Loucy (cell line): Measurements from ENCODE around the gene AGBL1.

Experiments
- H2AFZ ChIP-seq: fragments of 200-600 bp; sonication (generic); 2 replicates; pipeline ENCODE4 v1.6.0; 2016; ENCODE audit warnings: antibody characterized with exemption, mild to moderate bottlenecking, low read length, moderate library complexity
- H3F3A ChIP-seq: fragments of 200-600 bp; 2 replicates; pipeline ENCODE4 v1.6.0; 2016; ENCODE audit warnings: antibody characterized with exemption, low read depth, mild to moderate bottlenecking
- H3K27me3 ChIP-seq: fragments of 200-600 bp; sonication (generic); 2 replicates; pipeline ENCODE4 v1.6.1; 2014; ENCODE audit warnings: low read length, mild to moderate bottlenecking; ENCODE audit not compliant: insufficient read depth, poor library complexity, severe bottlenecking
- H3K36me3 ChIP-seq: fragments of 200-600 bp; sonication (generic); 2 replicates; pipeline ENCODE4 v1.6.1; 2016; ENCODE audit warnings: low read length; ENCODE audit not compliant: insufficient read depth
- H3K4me1 ChIP-seq: fragments of 200-600 bp; sonication (generic); 2 replicates; pipeline ENCODE4 v1.5.1; 2014; ENCODE audit warnings: low read length, mild to moderate bottlenecking; ENCODE audit not compliant: insufficient read depth, poor library complexity, severe bottlenecking
- H3K4me2 ChIP-seq: fragments of 200-600 bp; sonication (generic); 2 replicates; pipeline ENCODE4 v1.6.0; 2014; ENCODE audit warnings: antibody characterized with exemption, low read length, low read depth, mild to moderate bottlenecking; ENCODE audit not compliant: poor library complexity, severe bottlenecking
- H3K4me3 ChIP-seq: fragments of 200-600 bp; sonication (generic); 2 replicates; pipeline ENCODE4 v1.5.1; 2014; ENCODE audit warnings: low read length, mild to moderate bottlenecking, mixed read lengths; ENCODE audit not compliant: poor library complexity, severe bottlenecking
- H3K79me2 ChIP-seq: fragments of 200-600 bp; sonication (generic); 2 replicates; pipeline ENCODE4 v1.6.1; 2014; ENCODE audit warnings: low read length; ENCODE audit not compliant: insufficient read depth
- H3K9ac ChIP-seq: fragments of 200-600 bp; sonication (generic); 2 replicates; pipeline ENCODE4 v1.6.0; 2014; ENCODE audit warnings: mild to moderate bottlenecking, low read depth, low read length, moderate library complexity; ENCODE audit not compliant: poor library complexity, severe bottlenecking
- H3K9me2 ChIP-seq: fragments of 200-600 bp; sonication (generic); replicated peaks from 2 replicates; pipeline ENCODE4 v1.6.1; 2016; ENCODE audit warnings: low read depth, low read length, mixed read lengths
- H3K9me3 ChIP-seq: fragments of 200-600 bp; sonication (generic); 2 replicates; pipeline ENCODE4 v1.6.1; 2014; ENCODE audit warnings: mild to moderate bottlenecking, antibody characterized with exemption, low read length, low read depth; ENCODE audit not compliant: insufficient read depth
- H4K20me1 ChIP-seq: fragments of 200-600 bp; sonication (generic); 2 replicates; pipeline ENCODE4 v1.6.0; 2014; ENCODE audit warnings: antibody characterized with exemption, low read length, mild to moderate bottlenecking; ENCODE audit not compliant: insufficient read depth, poor library complexity, severe bottlenecking
- EZH2phosphoT487 ChIP-seq: fragments of 200-600 bp; IDR thresholded peaks from 2 replicates; pipeline ENCODE4 v1.6.1; 2018; ENCODE audit warnings: antibody characterized with exemption, mild to moderate bottlenecking, moderate library complexity, borderline replicate concordance
- TF ChIP-seq, protein P1 (sequence below): fragments of 200-600 bp; sonication (generic); conservative IDR thresholded peaks from 2 replicates; pipeline ENCODE4 v1.5.1; 2014; ENCODE audit warnings: mild to moderate bottlenecking, antibody characterized with exemption, low read length

Gene AGBL1

DNA sequence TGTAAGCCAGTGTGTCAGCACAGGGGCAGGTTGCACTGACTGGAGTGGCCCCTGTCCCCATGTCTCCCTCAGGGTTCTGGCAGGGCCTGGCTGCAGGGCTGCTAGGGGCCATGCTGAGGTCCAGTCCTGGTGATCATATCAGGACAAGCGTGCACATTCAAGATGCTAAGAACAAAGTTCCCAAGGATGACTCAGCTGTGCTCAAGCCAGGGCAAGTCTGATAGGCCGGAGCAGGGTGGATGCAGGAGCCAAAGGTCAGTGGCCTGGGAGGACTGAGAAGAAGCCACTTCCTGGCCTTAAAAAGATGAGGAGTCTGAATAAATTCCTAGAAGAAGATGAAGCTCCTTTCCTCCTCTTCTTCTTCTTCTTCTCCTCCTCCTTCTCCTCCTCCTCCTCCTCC lies 353.2 kb downstream of the AGBL1 start:
- H3K4me2 ChIP-seq: no peak overlapping the region
- H3K9me3 ChIP-seq: no peaks in the 10 kb centered on the region
- H3F3A ChIP-seq: no peaks in the 10 kb centered on the region
- no peaks in the 10 kb centered on the region for H3K4me1 ChIP-seq
- no peak overlapping the region for H3K4me3 ChIP-seq
- 0 out of 2 replicates have a peak, but pooled peaks cover 3% of the 10 kb centered on the region for H3K9me2 ChIP-seq
- H3K27me3 ChIP-seq: no peaks in the 10 kb centered on the region
- H3K79me2 ChIP-seq: no peaks in the 10 kb centered on the region
- H2AFZ ChIP-seq: no peak overlapping the region
- no peaks in the 10 kb centered on the region for H4K20me1 ChIP-seq
- H3K36me3 ChIP-seq: no peaks in the 10 kb centered on the region
- H3K9ac ChIP-seq: no peak overlapping the region
- no peak for TF ChIP-seq EZH2phosphoT487
- TF ChIP-seq, protein P1, sequence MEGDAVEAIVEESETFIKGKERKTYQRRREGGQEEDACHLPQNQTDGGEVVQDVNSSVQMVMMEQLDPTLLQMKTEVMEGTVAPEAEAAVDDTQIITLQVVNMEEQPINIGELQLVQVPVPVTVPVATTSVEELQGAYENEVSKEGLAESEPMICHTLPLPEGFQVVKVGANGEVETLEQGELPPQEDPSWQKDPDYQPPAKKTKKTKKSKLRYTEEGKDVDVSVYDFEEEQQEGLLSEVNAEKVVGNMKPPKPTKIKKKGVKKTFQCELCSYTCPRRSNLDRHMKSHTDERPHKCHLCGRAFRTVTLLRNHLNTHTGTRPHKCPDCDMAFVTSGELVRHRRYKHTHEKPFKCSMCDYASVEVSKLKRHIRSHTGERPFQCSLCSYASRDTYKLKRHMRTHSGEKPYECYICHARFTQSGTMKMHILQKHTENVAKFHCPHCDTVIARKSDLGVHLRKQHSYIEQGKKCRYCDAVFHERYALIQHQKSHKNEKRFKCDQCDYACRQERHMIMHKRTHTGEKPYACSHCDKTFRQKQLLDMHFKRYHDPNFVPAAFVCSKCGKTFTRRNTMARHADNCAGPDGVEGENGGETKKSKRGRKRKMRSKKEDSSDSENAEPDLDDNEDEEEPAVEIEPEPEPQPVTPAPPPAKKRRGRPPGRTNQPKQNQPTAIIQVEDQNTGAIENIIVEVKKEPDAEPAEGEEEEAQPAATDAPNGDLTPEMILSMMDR: no peak

DNA sequence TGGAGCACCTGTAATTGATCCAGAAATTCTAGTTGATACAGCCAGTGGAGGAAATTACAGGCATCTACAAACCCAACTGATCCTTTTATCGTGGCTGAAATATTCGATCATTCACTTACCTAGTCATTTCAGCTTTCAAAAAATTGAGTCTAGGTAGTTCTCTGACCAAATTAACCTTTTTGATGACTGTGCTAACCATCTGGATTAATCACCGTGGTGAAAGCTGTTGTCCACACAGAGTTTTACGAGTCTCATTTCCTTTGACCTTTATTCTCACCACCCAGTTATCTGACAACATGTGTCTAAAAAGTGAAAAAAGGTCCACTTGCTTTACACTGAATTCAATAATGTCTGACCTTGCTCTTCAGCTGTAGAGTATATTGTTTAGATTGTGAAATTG lies 354.3 kb downstream of the AGBL1 start:
- Histone ChIP-seq H3K4me2 (no peak overlapping the region), H3F3A (no peaks in the 10 kb centered on the region), H3K36me3 (no peaks in the 10 kb centered on the region), H3K9me3 (no peaks in the 10 kb centered on the region), H3K27me3 (no peaks in the 10 kb centered on the region), H4K20me1 (no peaks in the 10 kb centered on the region), H3K4me1 (no peaks in the 10 kb centered on the region), H3K79me2 (no peaks in the 10 kb centered on the region), H2AFZ (no peak overlapping the region), H3K9ac (no peak overlapping the region), H3K4me3 (no peak overlapping the region), H3K9me2 (0 out of 2 replicates have a peak, but pooled peaks cover 3% of the 10 kb centered on the region)
- TF ChIP-seq EZH2phosphoT487: no peak
- TF ChIP-seq, protein P1: no peak

DNA sequence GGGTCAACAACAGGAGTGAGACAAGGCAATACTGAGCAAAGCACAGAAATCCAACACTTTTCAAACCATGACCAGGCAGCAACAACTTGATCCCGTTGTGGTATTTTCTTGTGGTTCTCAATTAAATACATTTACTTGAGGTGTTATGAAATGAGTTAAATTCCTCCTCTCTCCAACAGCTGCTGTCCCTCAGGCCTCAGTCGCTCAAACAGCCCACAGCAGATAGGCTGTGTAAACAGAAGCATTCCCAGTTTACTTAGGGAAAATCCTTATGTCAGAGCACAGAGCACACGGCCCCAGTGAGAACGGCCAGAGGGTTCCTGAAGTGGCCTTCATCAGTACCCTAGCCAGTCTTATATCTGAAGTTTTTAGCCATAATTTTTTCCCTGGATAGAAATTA lies 359.9 kb downstream of the AGBL1 start:
- Histone ChIP-seq H3K79me2 (no peaks in the 10 kb centered on the region), H4K20me1 (no peaks in the 10 kb centered on the region), H3K36me3 (no peaks in the 10 kb centered on the region), H3K4me3 (no peak overlapping the region), H3K4me1 (no peaks in the 10 kb centered on the region), H3K27me3 (no peaks in the 10 kb centered on the region), H2AFZ (no peak overlapping the region), H3K9me3 (no peaks in the 10 kb centered on the region), H3F3A (no peaks in the 10 kb centered on the region), H3K4me2 (no peak overlapping the region), H3K9ac (no peak overlapping the region), H3K9me2 (0 out of 2 replicates have a peak, but pooled peaks cover 3% of the 10 kb centered on the region)
- TF ChIP-seq, protein P1: no peak
- TF ChIP-seq EZH2phosphoT487: no peak
